Measurements from ENCODE around the gene SZRD1. TPM values are rescaled to one million over a fixed set of nuclear protein-coding genes. Genes with fewer than 3 reads are reported as not detected.

Gene SZRD1
- total RNA-seq, 2 experiments from 2014 or later: 57.2 to 96.0 TPM

DNA sequence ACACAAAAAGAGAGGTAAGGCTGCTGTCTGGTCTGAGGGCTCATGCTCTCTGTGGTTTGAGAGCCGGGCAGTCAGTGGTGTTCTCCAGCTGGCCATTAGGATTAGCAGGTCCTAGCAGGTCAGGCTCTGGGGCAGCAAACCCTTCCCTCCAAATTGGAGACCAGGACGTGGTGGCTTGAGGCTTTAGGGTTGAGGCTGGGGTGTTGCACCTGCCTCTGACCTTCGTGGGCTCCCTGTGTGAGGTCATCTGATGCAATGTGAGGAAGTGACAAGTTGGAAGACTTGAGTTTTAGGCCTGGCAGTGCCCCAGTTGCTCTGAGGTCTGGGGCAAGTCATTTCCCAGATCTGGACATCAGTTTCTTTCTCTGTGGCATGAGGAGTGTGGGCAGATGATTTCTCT, 24.4 kb downstream of the SZRD1 start:
- no peak for DNase-seq (ENCODE audit: low spot score)
- POLR2A ChIA-PET: no interaction called here
- no peak overlapping the region for H3K4me2 ChIP-seq (ENCODE audit: low read length)
- intact Hi-C loops (cut with micrococcal nuclease; ENCODE audit: unreplicated experiment): no loop called here
- TF ChIP-seq, protein P1, sequence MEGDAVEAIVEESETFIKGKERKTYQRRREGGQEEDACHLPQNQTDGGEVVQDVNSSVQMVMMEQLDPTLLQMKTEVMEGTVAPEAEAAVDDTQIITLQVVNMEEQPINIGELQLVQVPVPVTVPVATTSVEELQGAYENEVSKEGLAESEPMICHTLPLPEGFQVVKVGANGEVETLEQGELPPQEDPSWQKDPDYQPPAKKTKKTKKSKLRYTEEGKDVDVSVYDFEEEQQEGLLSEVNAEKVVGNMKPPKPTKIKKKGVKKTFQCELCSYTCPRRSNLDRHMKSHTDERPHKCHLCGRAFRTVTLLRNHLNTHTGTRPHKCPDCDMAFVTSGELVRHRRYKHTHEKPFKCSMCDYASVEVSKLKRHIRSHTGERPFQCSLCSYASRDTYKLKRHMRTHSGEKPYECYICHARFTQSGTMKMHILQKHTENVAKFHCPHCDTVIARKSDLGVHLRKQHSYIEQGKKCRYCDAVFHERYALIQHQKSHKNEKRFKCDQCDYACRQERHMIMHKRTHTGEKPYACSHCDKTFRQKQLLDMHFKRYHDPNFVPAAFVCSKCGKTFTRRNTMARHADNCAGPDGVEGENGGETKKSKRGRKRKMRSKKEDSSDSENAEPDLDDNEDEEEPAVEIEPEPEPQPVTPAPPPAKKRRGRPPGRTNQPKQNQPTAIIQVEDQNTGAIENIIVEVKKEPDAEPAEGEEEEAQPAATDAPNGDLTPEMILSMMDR (conservative IDR thresholded peaks at IDR 0.05; ENCODE audit: low read length): no peak
- no peak for TF ChIP-seq EZH2phosphoT487 (IDR thresholded peaks at IDR 0.05; ENCODE audit: borderline replicate concordance, low read depth, low read length)
- peaks cover 62% of the 10 kb centered on the region for H3K79me2 ChIP-seq (ENCODE audit: insufficient read depth, low read depth, low read length)
- BruUV-seq (replicated peaks): no TSS peak
- no peak overlapping the region for H3K4me3 ChIP-seq (ENCODE audit: low read depth, low read length, poor library complexity, severe bottlenecking)
- H2AFZ ChIP-seq (ENCODE audit: low read length): no peak overlapping the region
- CTCF ChIA-PET (ENCODE audit: unreplicated experiment): interaction anchor here (0.6 kb wide), 1 partner anchor 185 kb away, joined by 3 read pairs; no protein-coding TSS in a partner anchor
- peaks cover 56% of the 10 kb centered on the region for H3K36me3 ChIP-seq (ENCODE audit: insufficient read depth, low read length)
- peaks cover 30% of the 10 kb centered on the region for H3K4me1 ChIP-seq (ENCODE audit: insufficient read depth, low read length, poor library complexity, severe bottlenecking)
- no peaks in the 10 kb centered on the region for H3K9me2 ChIP-seq (ENCODE audit: insufficient read depth, low read length)
- peaks cover 31% of the 10 kb centered on the region; the same call in 1 of the 2 replicates for H4K20me1 ChIP-seq (ENCODE audit: insufficient read depth, low read length)
- no peaks in the 10 kb centered on the region for H3K9me3 ChIP-seq (ENCODE audit: low read length)
- H3K27ac ChIP-seq (ENCODE audit: low read depth, low read length, poor library complexity, severe bottlenecking): peak overlapping the region; percentile 1

DNA sequence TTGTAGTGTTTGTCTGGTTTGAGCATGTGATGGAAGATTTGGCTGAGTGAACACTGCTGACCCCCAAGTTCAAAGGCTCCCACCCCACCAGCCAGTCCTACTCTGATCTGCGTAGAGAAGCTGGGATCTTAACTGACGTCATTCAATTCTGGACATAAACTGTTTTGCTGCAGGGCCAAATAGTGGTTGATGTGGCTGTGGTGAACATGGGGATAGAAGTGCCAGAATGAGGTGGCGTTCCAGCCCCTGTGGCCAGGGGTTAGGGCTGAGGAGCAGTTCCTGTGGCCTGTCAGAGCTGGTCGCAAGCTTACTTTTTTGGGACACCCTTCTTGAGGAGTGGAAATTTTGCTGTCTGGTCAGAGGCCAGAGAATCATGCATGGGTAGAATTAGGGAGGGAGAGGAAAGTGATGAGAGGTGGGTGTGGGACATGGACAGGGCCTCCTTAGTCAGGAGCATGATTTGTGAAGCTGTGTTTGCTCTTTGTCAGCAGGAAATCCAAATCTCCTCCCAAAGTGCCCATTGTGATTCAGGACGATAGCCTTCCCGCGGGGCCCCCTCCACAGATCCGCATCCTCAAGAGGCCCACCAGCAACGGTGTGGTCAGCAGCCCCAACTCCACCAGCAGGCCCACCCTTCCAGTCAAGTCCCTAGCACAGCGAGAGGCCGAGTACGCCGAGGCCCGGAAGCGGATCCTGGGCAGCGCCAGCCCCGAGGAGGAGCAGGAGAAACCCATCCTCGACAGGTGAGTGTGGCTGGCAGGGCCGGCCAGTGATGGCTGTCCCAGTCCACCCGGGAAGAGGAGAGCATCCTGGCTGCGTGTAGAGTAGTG, 25.9 kb downstream of the SZRD1 start:
- DNase-seq (ENCODE audit: low spot score): no peak
- peaks cover 24% of the 10 kb centered on the region; the same call in 1 of the 2 replicates for H4K20me1 ChIP-seq (ENCODE audit: insufficient read depth, low read length)
- no peak overlapping the region for H3K4me2 ChIP-seq (ENCODE audit: low read length)
- intact Hi-C loops (cut with micrococcal nuclease; ENCODE audit: unreplicated experiment): no loop called here
- H3K79me2 ChIP-seq (ENCODE audit: insufficient read depth, low read depth, low read length): peaks cover 46% of the 10 kb centered on the region
- no TSS peak for BruUV-seq (replicated peaks)
- H3K4me1 ChIP-seq (ENCODE audit: insufficient read depth, low read length, poor library complexity, severe bottlenecking): peaks cover 18% of the 10 kb centered on the region
- peaks cover 58% of the 10 kb centered on the region for H3K36me3 ChIP-seq (ENCODE audit: insufficient read depth, low read length)
- H3K9me2 ChIP-seq (ENCODE audit: insufficient read depth, low read length): no peaks in the 10 kb centered on the region
- CTCF ChIA-PET (ENCODE audit: unreplicated experiment): no interaction called here
- H3K9me3 ChIP-seq (ENCODE audit: low read length): no peaks in the 10 kb centered on the region
- POLR2A ChIA-PET: interaction anchor here (0.6 to 1.2 kb wide), 2 partner anchors 9 to 12 kb away, joined by 3 read pairs; no protein-coding TSS in a partner anchor
- H2AFZ ChIP-seq (ENCODE audit: low read length): no peak overlapping the region
- H3K4me3 ChIP-seq (ENCODE audit: low read depth, low read length, poor library complexity, severe bottlenecking): no peak overlapping the region
- H3K27ac ChIP-seq (ENCODE audit: low read depth, low read length, poor library complexity, severe bottlenecking): no peak overlapping the region
- TF ChIP-seq, protein P1 (conservative IDR thresholded peaks at IDR 0.05; ENCODE audit: low read length): no peak
- no peak for TF ChIP-seq EZH2phosphoT487 (IDR thresholded peaks at IDR 0.05; ENCODE audit: borderline replicate concordance, low read depth, low read length)

Data from OCI-LY7 (cell line).